NCI-H226 (cell line): ENCODE measurements around the gene CT47C1.
A peak's percentile ranks its signal among the peaks of the same experiment; 100 is the strongest.

ENCODE experiments used
- DNase-seq: peaks from one replicate; pipeline ENCODE4 v3.0.0-alpha.2; 2015

CT47C1 gene

DNA sequence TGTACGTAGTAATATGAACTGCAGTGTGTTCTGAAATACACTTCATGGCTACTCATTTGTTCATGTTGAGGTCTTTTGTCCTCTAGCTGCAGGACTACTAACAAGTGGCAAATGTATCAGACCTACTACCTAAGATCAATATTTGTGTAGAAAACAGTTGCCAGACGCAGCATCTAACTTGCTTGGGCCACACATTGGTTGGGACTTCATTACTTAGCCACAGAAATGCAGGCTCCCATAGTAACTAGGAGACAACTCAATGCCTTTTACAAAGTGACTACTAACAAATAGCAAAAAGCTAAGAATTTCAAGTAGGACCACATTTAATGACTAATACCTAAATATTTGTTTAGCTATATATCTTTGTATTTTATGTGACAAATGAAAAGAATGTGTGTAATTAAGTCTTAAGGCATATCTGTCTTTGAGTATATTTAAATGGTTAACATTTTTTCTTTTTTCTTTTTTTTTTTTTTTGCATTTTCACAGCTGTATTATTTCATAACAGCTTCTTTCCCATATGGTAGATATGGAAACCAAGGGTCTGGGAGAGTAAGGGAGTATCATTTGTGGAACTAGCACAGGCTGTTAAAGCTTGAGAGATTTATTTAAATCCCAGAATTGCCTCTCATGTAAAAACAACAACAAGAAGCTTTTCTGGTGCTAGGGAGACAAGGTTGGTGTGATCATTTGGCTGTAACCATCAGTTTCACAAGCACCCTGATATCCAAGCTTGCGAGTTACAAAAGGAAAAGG, 2.7 kb downstream of the CT47C1 start:
- no peak for DNase-seq

DNA sequence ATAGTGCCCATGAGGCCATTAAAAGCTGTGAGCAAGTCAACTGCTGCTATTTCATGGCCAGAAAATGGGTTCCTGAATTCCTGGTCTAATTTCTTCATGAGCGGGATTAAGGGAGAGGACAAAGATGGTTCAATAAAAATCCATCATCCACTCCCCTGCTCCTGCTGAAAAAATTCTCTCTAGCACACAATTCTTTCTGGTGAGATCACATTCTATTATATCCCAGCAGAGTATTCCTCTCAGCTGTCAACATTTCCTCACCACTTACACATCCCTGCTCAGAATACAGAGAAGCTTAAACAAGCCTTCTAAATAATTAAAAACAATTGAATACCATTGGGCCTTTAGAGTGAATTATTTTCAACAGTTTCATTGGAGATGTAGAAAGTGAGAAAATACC, 9.5 kb downstream of the CT47C1 start:
- no peak for DNase-seq

DNA sequence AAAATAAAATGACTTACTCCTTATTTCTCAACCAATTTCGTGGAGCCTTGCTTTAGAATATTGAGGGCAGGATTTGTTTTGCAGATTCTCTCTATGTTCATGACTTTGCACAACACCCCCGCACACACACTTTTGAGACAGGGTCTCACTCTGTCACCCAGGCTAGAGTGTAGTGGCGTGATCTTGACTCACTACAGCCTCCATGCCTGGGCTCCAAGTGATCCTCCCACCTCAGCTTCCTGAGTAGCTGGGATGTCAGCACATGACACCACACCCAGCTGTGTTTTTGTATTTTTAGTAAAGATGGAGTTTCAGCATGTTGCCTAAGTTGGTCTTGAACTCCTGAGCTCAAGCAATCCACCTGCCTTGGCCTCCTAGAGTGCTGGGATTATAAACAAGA, 12.0 kb downstream of the CT47C1 start:
- no peak for DNase-seq

DNA sequence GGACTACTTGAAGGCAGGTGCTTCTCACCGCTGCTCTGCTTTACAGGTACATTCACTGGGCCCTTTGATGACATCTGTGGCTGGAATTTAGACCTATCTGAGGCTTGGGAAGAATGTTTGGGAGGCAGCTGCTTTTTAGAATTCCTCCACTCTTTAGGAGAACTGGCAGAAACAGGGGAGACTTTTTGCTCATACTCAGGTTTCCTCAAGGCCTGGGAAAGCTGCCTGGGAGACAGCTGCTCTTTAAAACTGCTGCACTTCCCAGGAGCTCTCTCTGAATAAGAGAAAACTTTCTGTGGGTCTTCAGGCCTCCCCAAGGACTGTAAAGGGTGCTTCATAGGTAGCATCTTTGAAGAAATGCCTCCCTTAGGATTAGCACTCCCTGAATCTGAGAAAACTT, 14.3 kb downstream of the CT47C1 start:
- no peak for DNase-seq

DNA sequence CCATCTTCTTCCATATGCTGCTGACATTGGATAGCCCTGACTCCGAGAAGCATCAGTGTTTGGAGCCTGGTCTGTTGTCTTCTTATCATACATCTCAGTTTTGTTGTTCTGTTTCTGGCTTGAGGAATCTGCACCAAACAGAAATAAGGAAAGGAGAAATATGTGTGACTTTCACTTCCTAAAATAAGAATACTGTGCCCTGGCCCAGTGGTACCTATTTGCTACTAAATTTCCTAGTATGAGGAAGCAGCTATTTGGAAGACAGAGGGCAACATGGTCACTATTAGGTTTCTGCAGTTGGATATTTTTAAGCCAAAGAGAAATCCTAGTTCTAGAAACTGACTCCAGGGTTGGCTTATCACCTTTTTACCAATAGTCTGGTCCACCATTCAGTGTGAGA, 16.8 kb downstream of the CT47C1 start:
- DNase-seq = no peak

DNA sequence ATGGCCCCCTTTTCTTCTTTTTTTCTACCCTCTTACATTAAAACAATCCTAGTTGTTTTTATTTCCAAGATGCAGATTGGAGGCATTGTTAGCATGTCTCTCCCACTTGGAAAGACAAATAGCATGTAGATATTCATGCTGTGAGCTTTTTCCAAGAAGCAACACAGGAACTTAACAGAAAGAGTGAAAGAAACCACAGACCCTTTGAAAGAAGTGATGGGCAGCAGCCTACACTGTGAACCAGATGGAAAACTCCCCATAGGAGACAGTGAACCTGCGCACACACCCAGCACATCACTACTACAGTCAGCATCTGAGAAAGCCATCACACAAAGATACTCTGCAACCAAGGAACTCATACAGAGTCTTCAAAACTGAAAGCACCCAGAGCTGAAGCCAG, 17.8 kb downstream of the CT47C1 start:
- no peak for DNase-seq

DNA sequence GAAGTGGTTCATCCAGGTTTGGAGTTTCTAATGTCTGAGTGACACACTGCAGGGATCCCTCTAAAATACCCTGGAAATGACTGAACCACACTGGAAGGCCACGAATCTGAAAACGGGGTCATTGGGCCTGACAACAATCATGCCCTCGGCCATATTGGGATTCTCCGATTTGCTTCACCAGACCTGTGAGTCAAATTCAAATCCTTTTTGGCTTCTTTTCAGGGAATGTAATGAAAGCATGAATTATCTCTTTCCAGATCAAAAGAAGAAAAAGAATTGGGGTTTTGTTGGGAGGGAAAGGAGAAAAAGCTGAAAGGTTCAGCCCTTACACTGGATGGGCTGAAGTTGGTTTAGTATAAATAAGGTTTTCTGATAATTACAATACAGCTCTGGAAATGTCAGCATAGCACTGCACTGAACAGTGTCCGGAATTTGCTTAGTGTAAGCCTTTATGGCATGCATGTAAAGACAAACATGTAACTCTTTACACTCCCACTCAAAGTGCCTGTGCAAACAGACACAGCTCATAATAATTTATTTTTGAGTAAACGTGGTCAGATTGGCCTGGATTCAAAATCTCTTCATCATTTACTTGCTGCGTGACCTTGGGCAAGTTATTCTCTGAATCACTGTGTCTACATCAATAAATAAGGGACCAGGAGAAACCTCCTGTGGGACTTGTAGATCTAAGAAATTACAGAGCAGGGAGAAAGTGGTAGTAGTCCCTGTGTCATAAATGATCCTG, 21.4 kb downstream of the CT47C1 start:
- DNase-seq = no peak

DNA sequence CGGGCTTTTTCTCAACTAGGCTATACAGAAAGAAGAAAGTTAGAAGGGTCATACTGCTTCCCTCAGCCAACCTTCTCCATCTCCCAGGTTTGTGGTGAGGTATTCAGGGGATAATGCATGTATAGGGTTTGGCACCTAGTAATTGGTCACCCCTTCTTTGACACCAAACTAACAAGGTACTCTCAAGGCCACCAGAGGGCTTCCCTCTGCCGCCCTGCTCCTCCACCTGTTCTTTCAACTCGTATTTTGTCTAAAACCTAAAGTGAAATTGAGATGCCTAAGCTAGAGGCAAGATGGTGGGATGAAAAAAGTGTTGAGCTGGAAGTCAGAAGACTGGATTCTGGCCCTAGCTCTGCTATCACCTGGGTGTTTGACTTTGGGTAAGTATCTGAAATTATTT, 22.0 kb downstream of the CT47C1 start:
- DNase-seq = no peak

DNA sequence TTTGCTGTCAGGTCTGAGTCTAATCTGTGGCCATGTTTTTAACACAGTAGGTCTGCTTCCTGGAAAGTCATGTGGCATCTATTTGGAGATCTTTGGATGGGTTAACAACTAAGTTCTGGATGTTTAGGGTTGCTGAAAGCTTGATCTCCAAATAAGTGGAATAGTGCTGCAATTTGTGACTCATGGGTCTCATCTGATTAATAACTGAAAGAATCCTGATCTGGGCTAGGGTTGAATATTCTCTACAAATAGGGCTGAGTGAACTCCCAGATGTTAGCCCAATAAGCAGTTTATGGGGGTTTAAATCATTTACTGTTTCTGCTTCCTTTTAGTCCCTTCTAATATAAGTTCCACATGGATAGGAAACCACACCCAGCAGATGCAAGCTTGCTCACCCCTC, 23.1 kb downstream of the CT47C1 start:
- no peak for DNase-seq

DNA sequence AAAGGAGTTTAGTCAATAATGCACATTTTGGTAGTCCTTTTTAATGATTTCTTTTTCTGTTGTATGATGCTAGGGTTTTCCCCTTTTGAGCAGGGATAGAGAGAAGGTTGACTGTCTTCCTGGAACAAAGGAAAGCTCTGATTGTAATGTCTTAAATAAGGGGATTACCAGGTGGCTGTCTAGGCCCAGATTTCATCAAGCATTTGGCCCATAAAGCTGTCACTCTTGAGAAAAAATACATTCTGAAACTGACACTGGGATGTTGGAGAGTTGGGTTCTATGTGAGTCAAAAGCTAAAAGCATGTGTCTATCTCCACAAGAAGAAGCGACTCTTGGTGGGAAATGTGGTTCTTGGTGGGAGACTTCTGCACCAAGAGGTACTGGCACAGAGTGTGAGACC, 28.4 kb downstream of the CT47C1 start:
- no peak for DNase-seq

DNA sequence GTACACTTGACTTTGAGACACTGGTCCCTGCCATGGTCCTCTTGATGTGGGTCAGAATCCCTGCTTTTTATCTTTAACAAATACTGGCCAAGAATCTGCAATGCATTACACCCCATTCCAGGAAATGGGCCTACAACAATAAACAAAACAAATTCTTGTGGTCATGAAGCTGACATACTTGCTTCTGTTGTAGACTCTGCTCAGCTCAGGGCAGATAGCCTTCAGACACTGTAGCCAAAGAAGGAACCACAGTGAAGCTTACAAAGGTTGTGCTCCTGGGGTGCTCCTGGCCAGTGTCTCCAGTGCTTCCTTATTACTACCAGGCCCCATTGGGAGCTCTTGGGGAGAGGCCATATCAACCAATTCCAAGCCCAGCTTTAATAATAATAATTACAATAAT, 33.0 kb downstream of the CT47C1 start:
- DNase-seq = no peak

DNA sequence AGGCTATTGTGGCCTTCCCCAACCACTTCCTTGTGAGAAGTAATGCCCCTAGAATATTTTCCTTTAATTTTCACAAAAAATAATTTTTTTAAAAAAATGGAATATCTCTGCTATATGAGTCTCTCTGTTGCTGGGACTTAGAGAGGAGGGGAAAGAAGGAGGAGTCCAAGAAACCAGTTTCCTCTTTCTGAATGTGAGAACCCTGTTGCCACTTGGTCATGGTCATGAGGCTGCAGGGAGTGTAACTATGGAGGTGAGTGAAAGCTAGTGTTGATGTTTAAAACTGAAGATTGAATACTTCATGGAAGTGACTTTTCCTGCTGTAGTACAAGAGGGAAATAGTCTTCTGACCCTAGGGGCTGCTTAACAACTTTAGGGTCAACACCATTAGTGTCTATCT, 34.4 kb downstream of the CT47C1 start:
- no peak for DNase-seq

DNA sequence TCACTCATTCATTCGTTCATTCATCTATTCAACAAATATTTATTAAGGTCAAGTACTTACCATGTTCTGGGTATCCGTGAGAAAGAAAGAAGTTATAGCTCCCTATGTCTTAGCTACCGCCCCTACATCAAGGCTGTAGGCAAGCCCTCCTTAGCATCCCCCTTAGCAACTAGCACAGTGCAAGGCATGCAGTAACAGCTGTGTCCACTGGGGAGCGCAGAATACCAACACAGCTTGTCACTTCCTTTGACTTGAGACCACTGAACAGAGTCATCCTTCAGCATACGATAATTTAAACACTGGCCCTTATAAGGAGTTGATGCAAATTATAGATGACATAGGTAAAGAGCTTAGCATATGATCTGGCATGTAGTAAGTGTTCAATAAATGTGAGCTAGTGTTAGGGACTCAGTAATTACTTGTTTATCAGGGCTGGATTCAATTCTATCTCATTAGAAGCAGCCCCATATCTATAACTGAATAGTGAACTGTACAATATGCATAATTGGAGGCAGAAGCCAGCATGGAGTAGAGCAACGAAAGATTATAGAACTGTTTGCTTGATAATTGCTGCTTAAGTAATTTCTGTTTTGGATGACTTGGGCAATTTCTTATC, 46.1 kb downstream of the CT47C1 start:
- peak; percentile 2 for DNase-seq

DNA sequence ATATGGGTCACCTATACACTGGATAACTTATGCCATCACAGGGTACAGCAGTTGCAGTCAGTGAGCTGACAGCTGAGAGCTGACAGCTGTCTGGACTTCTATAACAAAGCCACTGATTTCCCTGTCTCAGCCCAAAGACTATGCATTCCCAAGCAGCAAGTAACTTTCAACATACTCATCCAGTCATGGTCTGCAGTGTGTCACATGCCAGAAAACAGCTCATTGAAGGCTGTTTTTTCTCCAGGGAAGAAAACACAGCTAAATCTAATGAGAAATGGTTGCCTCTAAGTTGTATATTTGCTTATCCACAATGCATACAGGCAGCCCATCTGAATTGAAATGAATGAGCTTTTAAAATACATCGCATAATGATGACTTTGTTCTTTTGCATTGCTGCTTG, 48.5 kb downstream of the CT47C1 start:
- DNase-seq = no peak
